Erythroblast (primary cell): ENCODE results near the gene TRIM46.

ENCODE experiments used
- DNase-seq, 2 experiments: peaks; one replicate each; lab custom pipeline; 2025; lab: John Stamatoyannopoulos, UW
- GATA1 ChIP-seq: IDR thresholded peaks from 2 replicates; pipeline ENCODE4 v1.6.1; 2011; ENCODE audit warnings: low read depth, mild to moderate bottlenecking, control low read depth, low read length, moderate library complexity
- POLR2A ChIP-seq: IDR thresholded peaks from 2 replicates; pipeline ENCODE4 v1.6.1; 2011; ENCODE audit warnings: mild to moderate bottlenecking, low read length

Gene TRIM46

GRCh38 chr1:155173478-155174323 is at the start of gene TRIM46:
Gene TRIM46 (plus strand): TSS chr1:155173849. CDS start chr1:155173967, 118 bp downstream.
- no peak for TF ChIP-seq POLR2A
- TF ChIP-seq GATA1, result no peak
- DNase-seq, result peak; percentile 51 to 61

GRCh38 chr1:155124503-155125463 is 48.9 kb upstream of the TRIM46 start:
- TF ChIP-seq POLR2A (no peak), GATA1 (no peak)
- no peak for DNase-seq

- no peak for DNase-seq
- TF ChIP-seq GATA1 (no peak), POLR2A (no peak)
These were observed 48.1 kb upstream of the TRIM46 start for GRCh38 chr1:155125511-155125945.

GRCh38 chr1:155125946-155126555 is 47.6 kb upstream of the TRIM46 start:
- TF ChIP-seq GATA1, result no peak
- no peak for TF ChIP-seq POLR2A
- no peak for DNase-seq

- no peak for TF ChIP-seq GATA1
- TF ChIP-seq POLR2A, result no peak
- DNase-seq, result no peak
These were observed 47.0 kb upstream of the TRIM46 start for GRCh38 chr1:155126556-155127104.

GRCh38 chr1:155127105-155127966 is 46.3 kb upstream of the TRIM46 start, which contains the start of gene EFNA1:
Gene EFNA1 (plus strand): TSS chr1:155127876. CDS start chr1:155127978, 102 bp downstream.
- DNase-seq, result peak; percentile 38 to 47
- TF ChIP-seq POLR2A (no peak), GATA1 (no peak)

- TF ChIP-seq POLR2A (no peak), GATA1 (no peak)
- no peak for DNase-seq
These were observed 45.5 kb upstream of the TRIM46 start for GRCh38 chr1:155127967-155128754.

- TF ChIP-seq POLR2A (no peak), GATA1 (no peak)
- no peak for DNase-seq
These were observed 44.7 kb upstream of the TRIM46 start for GRCh38 chr1:155128755-155129473.

- no peak for DNase-seq
- no peak for TF ChIP-seq GATA1
- TF ChIP-seq POLR2A, result no peak
These were observed 43.2 kb upstream of the TRIM46 start for GRCh38 chr1:155130272-155131006.

GRCh38 chr1:155131285-155131684 is 42.4 kb upstream of the TRIM46 start:
- TF ChIP-seq POLR2A, result no peak
- TF ChIP-seq GATA1, result no peak

More at GRCh38 chr1:155131285-155131684, 42.4 kb upstream of the TRIM46 start:
- no peak for DNase-seq
